Thoracic aorta (tissue), 2 donors: Measurements from ENCODE around the gene SPINT3. TPM values are rescaled to one million over a fixed set of nuclear protein-coding genes. Genes with fewer than 3 reads are reported as not detected.

Experiments used
- ATAC-seq: fragments of 150-250 bp; one replicate; pipeline ENCODE4 v1.8.0; 2017; ENCODE audit warnings: low read depth; ENCODE audit not compliant: insufficient number of reproducible peaks, low FRiP score
- DNase-seq: peaks from one replicate; pipeline ENCODE4 v3.0.0-alpha.2; 2020; ENCODE audit warnings: low spot score
- H3K27ac ChIP-seq, 2 donors: fragments of 200-600 bp; sonication (generic); 1 replicate in 1 of 2; 2 replicates in 1 of 2; pipeline ENCODE4 v1.5.1; 2016; ENCODE audit warnings: mild to moderate bottlenecking in 2 of 2, moderate library complexity in 2 of 2
- H3K27me3 ChIP-seq: fragments of 200-600 bp; sonication (generic); replicated peaks from 2 replicates; pipeline ENCODE4 v1.6.0; 2016; ENCODE audit warnings: mild to moderate bottlenecking; ENCODE audit not compliant: insufficient read depth
- H3K36me3 ChIP-seq: fragments of 200-600 bp; sonication (generic); one replicate; pipeline ENCODE4 v1.5.1; 2016
- H3K4me1 ChIP-seq, 2 donors: fragments of 200-600 bp; sonication (generic); 1 replicate in 1 of 2; 2 replicates in 1 of 2; pipeline versions ENCODE4 v1.5.1 to v1.6.0; 2016; ENCODE audit warnings: low read depth in 2 of 2, mild to moderate bottlenecking in 1 of 2; ENCODE audit not compliant: control insufficient read depth in 1 of 2
- H3K4me3 ChIP-seq: fragments of 200-600 bp; sonication (generic); 2 replicates; pipeline ENCODE4 v1.5.1; 2016; ENCODE audit warnings: mild to moderate bottlenecking
- H3K9me3 ChIP-seq: fragments of 200-600 bp; sonication (generic); 2 replicates; pipeline ENCODE4 v1.5.1; 2016
- total RNA-seq, 2 donors: library from RNA; depleted of rRNA; stranded (reverse); fragments of >200 nt; gene quantifications; one replicate each; pipeline versions ENCODE4 v1.1.0 to v1.2.3, GENCODE V29; 2016
- TF ChIP-seq, protein P1 (sequence below): fragments of 200-600 bp; sonication (generic); IDR thresholded peaks from one replicate; pipeline ENCODE4 v1.5.1; 2019; ENCODE audit warnings: antibody characterized with exemption

The SPINT3 gene
- total RNA-seq, 2 donors from 2014 or later = not detected

DNA sequence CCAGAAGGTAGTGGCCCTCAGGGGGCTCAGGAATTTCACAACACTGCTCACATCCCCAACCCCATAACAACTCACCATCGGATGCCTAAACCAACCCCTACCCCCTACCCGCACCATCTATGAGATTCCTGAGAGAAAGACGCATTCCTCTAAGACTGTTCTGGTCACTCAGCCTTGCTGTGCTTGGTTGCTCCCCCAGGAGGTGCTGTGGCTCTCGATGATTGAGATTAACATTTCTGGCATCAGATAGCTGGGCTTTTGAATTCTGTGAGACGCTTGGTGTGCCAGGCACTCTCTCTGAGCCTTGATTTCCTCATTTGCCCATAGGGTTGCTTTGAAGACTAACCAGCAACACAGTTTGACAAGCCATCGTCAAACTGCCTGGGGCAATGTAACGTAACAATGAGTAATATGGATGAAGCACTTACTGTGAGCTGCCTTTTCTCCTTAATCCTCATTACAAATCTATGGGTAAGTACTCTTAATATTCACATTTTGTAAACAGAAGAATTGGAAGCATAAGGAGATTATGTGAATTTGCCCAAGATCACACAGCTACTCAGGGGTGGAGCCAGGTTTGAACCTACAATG, 22.9 kb upstream of the SPINT3 start:
- TF ChIP-seq, protein P1, sequence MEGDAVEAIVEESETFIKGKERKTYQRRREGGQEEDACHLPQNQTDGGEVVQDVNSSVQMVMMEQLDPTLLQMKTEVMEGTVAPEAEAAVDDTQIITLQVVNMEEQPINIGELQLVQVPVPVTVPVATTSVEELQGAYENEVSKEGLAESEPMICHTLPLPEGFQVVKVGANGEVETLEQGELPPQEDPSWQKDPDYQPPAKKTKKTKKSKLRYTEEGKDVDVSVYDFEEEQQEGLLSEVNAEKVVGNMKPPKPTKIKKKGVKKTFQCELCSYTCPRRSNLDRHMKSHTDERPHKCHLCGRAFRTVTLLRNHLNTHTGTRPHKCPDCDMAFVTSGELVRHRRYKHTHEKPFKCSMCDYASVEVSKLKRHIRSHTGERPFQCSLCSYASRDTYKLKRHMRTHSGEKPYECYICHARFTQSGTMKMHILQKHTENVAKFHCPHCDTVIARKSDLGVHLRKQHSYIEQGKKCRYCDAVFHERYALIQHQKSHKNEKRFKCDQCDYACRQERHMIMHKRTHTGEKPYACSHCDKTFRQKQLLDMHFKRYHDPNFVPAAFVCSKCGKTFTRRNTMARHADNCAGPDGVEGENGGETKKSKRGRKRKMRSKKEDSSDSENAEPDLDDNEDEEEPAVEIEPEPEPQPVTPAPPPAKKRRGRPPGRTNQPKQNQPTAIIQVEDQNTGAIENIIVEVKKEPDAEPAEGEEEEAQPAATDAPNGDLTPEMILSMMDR = no peak
- DNase-seq (no peak), ATAC-seq (no peak)
- Histone ChIP-seq H3K36me3 (no peaks in the 10 kb centered on the region), H3K4me1 (no peaks in the 10 kb centered on the region), H3K27me3 (no peaks in the 10 kb centered on the region), H3K4me3 (no peak overlapping the region), H3K27ac (no peak overlapping the region), H3K9me3 (no peaks in the 10 kb centered on the region)

DNA sequence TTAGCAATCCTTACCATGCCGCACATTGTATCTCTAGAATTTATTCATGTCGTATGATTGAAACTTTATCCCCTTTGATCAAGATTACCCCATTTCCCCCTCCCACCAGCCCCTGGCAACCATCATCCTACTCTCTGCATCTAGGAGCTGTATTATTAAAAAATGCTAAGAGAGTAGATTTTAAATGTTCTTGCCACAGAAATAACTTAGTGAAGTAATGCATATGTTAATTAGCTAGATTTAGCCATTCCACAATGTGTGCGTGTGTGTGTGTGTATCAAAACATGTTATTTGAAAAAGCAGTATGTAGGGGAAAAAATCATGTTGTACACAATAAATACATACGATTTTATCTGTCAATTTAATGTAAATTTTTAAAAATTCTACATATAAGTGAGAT, 11.9 kb upstream of the SPINT3 start:
- Histone ChIP-seq H3K9me3 (no peaks in the 10 kb centered on the region), H3K27ac (no peak overlapping the region), H3K27me3 (no peaks in the 10 kb centered on the region), H3K4me3 (no peak overlapping the region), H3K36me3 (no peaks in the 10 kb centered on the region), H3K4me1 (no peaks in the 10 kb centered on the region)
- TF ChIP-seq, protein P1 = no peak
- no peak for ATAC-seq
- no peak for DNase-seq

DNA sequence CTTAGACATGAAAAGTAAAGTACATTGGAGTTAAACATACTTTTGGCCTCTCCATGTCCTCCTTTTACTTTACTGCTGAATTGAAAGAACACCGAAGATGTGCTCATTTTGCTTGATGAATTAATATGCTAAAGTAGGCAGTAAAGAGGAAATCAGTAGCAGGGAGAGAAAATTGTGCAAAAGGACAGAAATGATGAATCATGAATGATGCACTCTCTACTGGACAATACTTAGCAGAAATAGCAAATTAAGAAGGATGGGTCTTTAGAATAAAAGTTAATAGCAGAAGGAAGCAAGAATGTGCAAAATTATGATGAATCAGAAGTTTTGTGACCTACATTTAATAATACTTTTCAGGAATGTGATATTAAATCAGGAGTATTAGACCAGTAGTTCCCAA, 8.4 kb upstream of the SPINT3 start:
- ATAC-seq = no peak
- no peaks in the 10 kb centered on the region for H3K9me3 ChIP-seq

DNA sequence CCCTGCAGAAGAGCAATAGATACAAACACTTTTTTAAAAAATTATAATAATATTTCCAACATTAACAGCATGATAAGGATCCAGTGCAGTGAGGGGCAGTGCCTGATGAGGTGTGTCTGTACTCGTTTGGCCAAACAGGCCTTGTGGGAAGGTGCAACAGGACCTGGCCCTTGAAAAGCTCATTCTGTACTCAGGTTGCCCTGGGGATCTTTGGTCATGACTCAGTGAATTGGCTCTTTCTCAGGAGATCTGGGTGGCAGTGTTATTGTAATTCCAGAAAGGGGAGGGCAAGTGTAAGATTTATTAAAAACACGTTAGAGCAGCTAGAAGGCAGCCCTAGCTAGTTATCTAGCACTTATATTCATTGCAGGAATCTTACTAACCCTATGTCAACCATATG, 2.9 kb upstream of the SPINT3 start:
- DNase-seq (no peak), ATAC-seq (no peak)
- H3K9me3 ChIP-seq = no peaks in the 10 kb centered on the region
- no peaks in the 10 kb centered on the region for H3K27me3 ChIP-seq
- no peaks in the 10 kb centered on the region for H3K4me1 ChIP-seq
- no peaks in the 10 kb centered on the region for H3K36me3 ChIP-seq
- no peak overlapping the region for H3K4me3 ChIP-seq
- no peak overlapping the region for H3K27ac ChIP-seq
- TF ChIP-seq, protein P1 = no peak

More for the DNA sequence above, 8.4 kb upstream of the SPINT3 start:
- Histone ChIP-seq H3K27ac (no peak overlapping the region), H3K4me1 (no peaks in the 10 kb centered on the region), H3K4me3 (no peak overlapping the region), H3K36me3 (no peaks in the 10 kb centered on the region), H3K27me3 (no peaks in the 10 kb centered on the region)
- TF ChIP-seq, protein P1 = no peak
- DNase-seq = no peak

DNA sequence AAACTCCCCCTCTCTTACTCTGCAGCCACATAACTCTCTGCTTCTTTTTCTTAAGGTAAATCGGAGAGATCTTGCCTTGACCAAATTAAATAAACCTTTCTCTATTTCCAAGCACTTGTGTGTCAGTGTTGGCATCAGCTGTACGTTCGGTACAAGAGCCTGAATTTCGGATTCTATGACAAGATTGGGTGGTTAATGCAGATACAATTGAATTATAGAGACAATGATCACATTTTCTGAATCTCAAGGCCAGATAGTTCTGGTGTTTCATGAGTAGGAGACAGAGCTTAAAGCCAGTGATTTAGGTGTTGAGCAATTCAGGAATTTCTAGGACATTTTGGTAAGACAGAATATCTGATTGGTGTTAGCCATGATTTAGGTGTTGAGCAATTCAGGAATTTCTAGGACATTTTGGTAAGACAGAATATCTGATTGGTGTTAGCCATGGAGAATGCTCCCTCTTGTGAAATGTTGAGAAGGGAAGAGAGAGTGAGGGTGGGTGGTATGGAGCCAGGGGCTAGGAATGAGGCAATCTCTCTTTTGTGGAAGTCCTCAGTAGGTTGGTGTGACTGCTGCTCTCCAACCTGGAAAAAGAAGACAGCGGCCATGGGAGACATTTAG, 5.1 kb downstream of the SPINT3 start:
- ATAC-seq = no peak
- Histone ChIP-seq H3K36me3 (no peaks in the 10 kb centered on the region), H3K9me3 (no peaks in the 10 kb centered on the region), H3K4me3 (no peak overlapping the region), H3K27ac (no peak overlapping the region), H3K4me1 (no peaks in the 10 kb centered on the region), H3K27me3 (no peaks in the 10 kb centered on the region)
- TF ChIP-seq, protein P1 = no peak
- no peak for DNase-seq
